LNCAP (cell line): ENCODE measurements around the gene RNF207.

Source experiments
- TF ChIP-seq, protein P1 (sequence below): fragments of 450-650 bp; IDR thresholded peaks from 2 replicates; pipeline ENCODE4 v1.5.1; 2017; ENCODE audit warnings: mild to moderate bottlenecking

Gene RNF207

DNA sequence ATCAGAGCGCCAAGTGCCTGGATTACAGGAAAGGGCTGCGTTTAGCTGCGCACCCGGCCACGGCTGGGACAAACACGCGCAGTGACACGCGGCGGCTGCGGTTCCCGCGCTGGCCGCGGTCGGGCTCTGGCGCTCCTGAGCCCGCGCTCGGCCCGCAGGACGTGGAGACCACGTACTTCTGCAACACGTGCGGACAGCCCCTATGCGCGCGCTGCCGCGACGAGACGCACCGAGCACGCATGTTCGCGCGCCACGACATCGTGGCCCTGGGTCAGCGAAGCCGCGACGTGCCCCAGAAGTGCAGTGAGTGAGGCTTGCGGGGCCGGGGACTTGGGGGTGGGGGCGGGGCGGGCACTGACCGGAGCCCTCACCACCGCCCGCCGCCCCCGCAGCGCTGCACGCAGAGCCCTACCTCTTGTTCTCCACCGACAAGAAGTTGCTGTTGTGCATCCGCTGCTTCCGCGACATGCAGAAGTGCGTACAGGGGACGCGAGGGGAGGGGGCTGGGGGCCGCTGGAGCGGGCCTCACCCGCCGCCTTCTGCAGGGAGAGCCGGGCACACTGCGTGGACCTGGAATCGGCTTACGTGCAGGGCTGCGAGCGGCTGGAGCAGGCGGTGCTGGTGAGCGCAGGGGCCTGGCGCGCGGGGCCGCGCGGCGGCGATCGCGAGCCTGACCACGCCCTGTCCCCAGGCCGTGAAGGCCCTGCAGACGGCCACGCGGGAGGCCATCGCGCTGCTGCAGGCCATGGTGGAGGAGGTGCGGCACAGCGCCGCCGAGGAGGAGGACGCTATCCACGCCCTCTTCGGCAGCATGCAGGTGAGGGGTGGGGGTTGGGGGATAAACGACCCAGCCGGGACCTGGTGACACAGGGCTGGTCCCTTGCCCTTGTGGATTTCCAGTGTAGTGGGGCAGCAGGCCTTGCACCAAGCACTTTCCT lies 3.1 kb downstream of the RNF207 start:
- TF ChIP-seq, protein P1, sequence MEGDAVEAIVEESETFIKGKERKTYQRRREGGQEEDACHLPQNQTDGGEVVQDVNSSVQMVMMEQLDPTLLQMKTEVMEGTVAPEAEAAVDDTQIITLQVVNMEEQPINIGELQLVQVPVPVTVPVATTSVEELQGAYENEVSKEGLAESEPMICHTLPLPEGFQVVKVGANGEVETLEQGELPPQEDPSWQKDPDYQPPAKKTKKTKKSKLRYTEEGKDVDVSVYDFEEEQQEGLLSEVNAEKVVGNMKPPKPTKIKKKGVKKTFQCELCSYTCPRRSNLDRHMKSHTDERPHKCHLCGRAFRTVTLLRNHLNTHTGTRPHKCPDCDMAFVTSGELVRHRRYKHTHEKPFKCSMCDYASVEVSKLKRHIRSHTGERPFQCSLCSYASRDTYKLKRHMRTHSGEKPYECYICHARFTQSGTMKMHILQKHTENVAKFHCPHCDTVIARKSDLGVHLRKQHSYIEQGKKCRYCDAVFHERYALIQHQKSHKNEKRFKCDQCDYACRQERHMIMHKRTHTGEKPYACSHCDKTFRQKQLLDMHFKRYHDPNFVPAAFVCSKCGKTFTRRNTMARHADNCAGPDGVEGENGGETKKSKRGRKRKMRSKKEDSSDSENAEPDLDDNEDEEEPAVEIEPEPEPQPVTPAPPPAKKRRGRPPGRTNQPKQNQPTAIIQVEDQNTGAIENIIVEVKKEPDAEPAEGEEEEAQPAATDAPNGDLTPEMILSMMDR, result no peak

DNA sequence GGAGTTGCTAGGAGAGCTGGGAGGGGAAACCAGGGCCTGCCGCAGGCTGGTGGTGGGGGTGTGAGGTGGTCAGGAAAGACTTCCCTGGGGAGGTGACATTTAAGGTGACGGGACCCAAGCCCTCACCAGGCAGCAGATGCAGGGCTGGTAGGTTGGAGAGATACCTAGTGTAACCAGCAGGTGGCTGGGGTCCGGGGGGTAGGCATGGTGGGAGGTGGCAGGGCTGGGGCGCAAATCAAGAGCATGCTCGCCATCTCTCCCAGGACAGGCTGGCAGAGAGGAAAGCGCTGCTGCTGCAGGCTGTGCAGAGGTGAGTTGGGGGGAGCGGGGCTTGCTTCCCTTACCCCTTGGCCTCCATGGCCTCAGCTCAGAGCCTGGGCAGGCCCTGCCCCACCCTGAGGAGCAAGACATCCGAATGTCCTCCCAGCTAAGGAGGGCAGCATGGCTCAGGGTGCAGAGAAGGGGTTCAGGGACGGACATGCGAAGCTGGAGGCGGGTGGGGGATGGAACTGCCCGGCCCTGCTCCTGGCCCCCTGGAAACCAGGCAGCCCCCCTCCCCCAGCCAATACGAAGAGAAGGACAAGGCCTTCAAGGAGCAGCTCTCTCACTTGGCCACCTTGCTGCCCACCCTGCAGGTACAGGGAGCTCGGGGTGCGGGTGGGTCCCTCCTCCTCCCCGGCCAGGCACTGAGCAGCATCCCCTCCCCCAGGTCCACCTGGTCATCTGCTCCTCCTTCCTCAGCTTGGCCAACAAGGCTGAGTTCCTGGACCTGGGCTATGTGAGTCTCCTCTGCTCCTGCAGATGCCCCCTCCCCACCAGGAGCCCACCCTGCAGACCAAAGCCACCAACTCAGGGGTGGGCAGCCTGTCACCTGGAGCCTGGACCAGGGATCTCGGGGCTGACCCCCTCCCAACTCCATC lies 4.0 kb downstream of the RNF207 start:
- TF ChIP-seq, protein P1, result no peak

DNA sequence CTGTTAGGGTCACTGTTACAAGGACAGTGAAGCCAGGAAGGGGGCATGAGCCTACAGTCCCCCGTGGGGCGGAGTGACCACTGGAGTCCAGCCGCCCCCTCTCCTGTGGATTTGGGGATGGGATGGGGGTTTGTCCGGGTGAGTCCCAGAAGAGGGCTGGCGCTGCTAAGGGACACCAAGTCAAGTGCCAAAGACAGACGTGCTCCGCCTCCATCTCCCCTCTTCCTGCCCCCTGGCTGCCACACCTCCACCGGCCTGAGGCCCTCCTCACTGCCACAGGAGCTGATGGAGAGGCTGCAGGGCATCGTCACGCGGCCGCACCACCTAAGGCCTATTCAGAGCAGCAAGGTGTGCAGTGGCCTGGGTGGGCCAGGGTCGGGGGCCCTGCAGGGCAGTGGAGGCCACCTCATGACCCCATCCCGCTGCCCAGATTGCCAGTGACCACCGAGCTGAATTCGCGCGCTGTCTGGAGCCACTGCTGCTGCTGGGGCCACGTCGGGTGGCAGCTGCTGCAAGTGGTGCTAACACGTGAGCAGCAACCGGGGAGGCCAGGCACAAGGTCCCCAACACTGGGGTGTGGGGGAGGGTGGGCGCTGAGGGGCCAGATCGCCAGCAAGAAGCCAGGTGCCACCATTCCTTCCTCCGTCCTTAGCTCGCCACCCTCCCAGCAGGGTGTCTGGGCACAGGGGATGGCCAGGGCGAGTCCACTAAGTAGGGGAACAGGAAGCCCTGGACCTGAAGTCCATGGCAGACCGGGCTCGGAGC lies 4.9 kb downstream of the RNF207 start:
- TF ChIP-seq, protein P1, result no peak

DNA sequence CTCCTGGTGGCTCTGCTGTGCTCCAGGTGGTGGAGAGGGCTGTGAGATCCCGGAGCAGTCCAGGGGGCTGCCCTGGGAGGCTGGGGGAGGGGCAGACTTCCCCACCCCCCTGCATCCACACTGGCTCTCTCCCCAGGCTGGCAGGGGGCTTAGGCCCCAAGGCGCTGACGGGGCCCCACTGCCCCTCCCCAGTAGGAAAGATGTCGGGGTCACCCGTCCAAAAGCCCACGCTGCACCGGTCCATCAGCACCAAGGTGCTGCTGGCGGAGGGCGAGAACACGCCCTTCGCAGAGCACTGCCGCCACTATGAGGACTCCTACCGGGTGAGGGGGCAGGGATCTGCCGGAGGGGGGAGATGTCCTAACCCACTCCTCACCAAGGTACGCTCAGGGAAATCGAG lies 5.8 kb downstream of the RNF207 start:
- TF ChIP-seq, protein P1, result no peak

DNA sequence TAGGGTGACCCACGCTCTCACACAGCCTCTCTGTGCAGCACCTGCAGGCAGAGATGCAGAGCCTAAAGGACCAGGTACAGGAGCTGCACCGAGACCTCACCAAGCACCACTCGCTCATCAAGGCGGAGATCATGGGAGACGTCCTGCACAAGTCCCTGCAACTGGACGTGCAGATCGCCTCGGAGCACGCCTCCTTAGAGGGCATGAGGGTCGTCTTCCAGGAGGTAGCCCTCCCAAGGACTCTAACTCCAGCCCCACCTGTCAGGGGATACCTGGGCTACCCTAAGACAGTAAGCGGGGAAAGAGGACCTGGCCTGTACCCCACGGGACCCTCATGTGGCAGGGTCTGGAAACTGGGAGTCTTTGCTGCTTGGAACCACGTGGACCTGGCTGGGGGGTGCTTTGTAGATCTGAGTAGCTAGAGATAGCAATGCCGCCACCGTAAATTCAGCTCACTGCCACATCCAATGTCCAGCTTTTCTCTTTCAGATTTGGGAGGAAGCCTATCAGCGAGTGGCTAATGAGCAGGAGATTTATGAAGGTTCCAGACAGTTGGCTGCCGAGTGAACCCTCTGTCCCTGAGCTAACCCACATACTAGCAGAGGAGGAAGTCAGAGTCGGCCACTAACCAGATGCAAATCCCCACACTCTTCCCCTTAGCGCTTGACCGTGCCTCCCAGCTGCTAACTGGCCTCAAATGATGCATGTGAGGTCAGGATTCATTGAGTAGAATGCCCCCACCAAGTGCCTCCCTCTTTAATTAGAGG lies 6.5 kb downstream of the RNF207 start:
- TF ChIP-seq, protein P1, result no peak

DNA sequence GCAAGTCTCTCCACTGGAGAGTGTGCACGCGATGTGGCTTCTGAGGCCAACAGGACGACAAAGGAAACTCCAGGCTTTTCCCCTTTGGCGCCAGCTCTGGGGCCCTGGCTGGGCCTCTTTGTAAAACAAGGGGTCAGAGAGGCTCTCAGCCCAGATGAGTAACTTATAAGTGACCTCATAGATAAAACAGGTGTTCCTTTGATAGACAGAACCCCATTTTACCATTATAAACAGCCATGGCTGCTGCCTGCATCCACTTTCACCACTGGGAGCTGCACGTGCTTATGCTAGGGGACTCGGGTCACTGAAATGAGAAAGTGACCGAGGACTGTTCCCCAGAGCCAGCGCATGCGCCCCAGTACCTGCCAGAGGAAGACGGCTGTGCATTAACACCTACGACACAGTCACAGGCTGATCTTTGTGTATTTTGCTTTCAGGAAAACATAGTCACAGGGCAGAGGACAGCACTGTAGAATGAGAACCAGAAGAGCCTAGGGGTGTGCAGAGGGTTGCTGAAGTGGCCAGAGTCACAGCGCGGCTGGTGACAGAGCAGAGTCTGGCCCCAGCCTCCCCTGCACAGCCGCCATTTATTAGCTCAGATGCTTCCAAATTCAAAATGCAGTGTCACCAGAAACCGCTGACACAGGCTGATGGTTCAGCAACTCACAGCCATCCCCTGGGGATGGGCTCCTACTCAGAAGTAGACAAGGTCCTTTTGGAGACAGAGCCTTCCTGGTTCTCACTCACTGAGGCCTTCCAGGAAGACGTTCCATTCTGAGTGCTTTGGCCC lies 12.7 kb downstream of the RNF207 start:
- TF ChIP-seq, protein P1, result no peak
